Stimulated activated CD8-positive, alpha-beta memory T cell treated with anti-CD3 and anti-CD28 coated beads, Interleukin-7, amount 100 ng/mL, for 24 hours (primary cell): Measurements from ENCODE around the gene CACNA1C.

Experiments used
- DNase-seq: peaks from one replicate; pipeline ENCODE4 v3.0.0-alpha.2; 2020; ENCODE audit warnings: low read depth

CACNA1C gene

GRCh38 chr12:2372178-2372577 lies 319.4 kb downstream of the CACNA1C start:
- no peak for DNase-seq

- DNase-seq: no peak
These were observed 319.9 kb downstream of the CACNA1C start for GRCh38 chr12:2372735-2373134.

GRCh38 chr12:2373307-2373706 lies 320.5 kb downstream of the CACNA1C start:
- no peak for DNase-seq

GRCh38 chr12:2374092-2374906 lies 321.5 kb downstream of the CACNA1C start:
- DNase-seq: no peak

- no peak for DNase-seq
These were observed 323.1 kb downstream of the CACNA1C start for GRCh38 chr12:2375871-2376270.

- DNase-seq: no peak
These were observed 324.3 kb downstream of the CACNA1C start for GRCh38 chr12:2376908-2377657.

GRCh38 chr12:2378835-2379330 lies 326.1 kb downstream of the CACNA1C start:
- DNase-seq: no peak

- DNase-seq: no peak
These were observed 328.2 kb downstream of the CACNA1C start for GRCh38 chr12:2380946-2381345.

GRCh38 chr12:2382370-2383155 lies 329.8 kb downstream of the CACNA1C start:
- DNase-seq: no peak

- no peak for DNase-seq
These were observed 330.7 kb downstream of the CACNA1C start for GRCh38 chr12:2383325-2384028.

- no peak for DNase-seq
These were observed 331.2 kb downstream of the CACNA1C start for GRCh38 chr12:2384029-2384386.

- no peak for DNase-seq
These were observed 332.0 kb downstream of the CACNA1C start for GRCh38 chr12:2384533-2385351.

- no peak for DNase-seq
These were observed 332.7 kb downstream of the CACNA1C start for GRCh38 chr12:2385529-2385928.

- DNase-seq: no peak
These were observed 333.8 kb downstream of the CACNA1C start for GRCh38 chr12:2386566-2386965.

GRCh38 chr12:2387103-2387834 lies 334.5 kb downstream of the CACNA1C start:
- DNase-seq: peak; percentile 4

- DNase-seq: no peak
These were observed 336.4 kb downstream of the CACNA1C start for GRCh38 chr12:2389079-2389790.

- no peak for DNase-seq
These were observed 337.3 kb downstream of the CACNA1C start for GRCh38 chr12:2390133-2390532.

- no peak for DNase-seq
These were observed 338.1 kb downstream of the CACNA1C start for GRCh38 chr12:2390850-2391390.

- no peak for DNase-seq
These were observed 339.0 kb downstream of the CACNA1C start for GRCh38 chr12:2391740-2392331.
